ENCODE results near the gene NSUN5.

GRCh38 chr7:73356159-73356558 lies 47.5 kb upstream of the NSUN5 start:
- TF ChIP-seq REST (IDR thresholded peaks at IDR 0.05; ENCODE audit: insufficient read depth in 1 of 2, low read depth in 2 of 2, low read length in 2 of 2) (no peak), TAF1 (IDR thresholded peaks at IDR 0.05; ENCODE audit: borderline replicate concordance, insufficient read depth, low read length) (no peak), POLR2AphosphoS5 (IDR thresholded peaks at IDR 0.05; ENCODE audit: low read depth, low read length) (no peak)

Data from PFSK-1 (cell line).